DMS153 (cell line): ENCODE results near the gene ZNF532.
"Not testable (repeated sequence)": the region's sequence is repeated elsewhere in the genome, so short reads cannot be mapped to it uniquely, and the experiment has no call there.

Source experiments
- DNase-seq: peaks from one replicate; lab custom pipeline; 2025; lab: John Stamatoyannopoulos, UW

Gene ZNF532

GRCh38 chr18:58850786-58851469, 13.7 kb upstream of the ZNF532 start:
- DNase-seq, result no peak

- DNase-seq, result no peak
These were observed 12.8 kb upstream of the ZNF532 start for GRCh38 chr18:58851856-58852255.

- no peak for DNase-seq
These were observed 12.0 kb upstream of the ZNF532 start for GRCh38 chr18:58852629-58853028.

GRCh38 chr18:58853561-58853960, 11.1 kb upstream of the ZNF532 start:
- DNase-seq, result no peak

- DNase-seq, result not testable (repeated sequence)
These were observed 9.2 kb upstream of the ZNF532 start for GRCh38 chr18:58855521-58855920.

- DNase-seq, result no peak
These were observed 7.8 kb upstream of the ZNF532 start for GRCh38 chr18:58856881-58857280.

- DNase-seq, result no peak
These were observed 5.8 kb upstream of the ZNF532 start for GRCh38 chr18:58858591-58859468.

GRCh38 chr18:58859907-58860306, 4.8 kb upstream of the ZNF532 start:
- DNase-seq, result no peak

GRCh38 chr18:58860747-58861231, 3.9 kb upstream of the ZNF532 start:
- no peak for DNase-seq

GRCh38 chr18:58861353-58861752, 3.3 kb upstream of the ZNF532 start:
- DNase-seq, result no peak

- DNase-seq, result no peak
These were observed 2.8 kb upstream of the ZNF532 start for GRCh38 chr18:58861861-58862301.

- DNase-seq, result peak; percentile 31
These were observed 2.3 kb upstream of the ZNF532 start for GRCh38 chr18:58862356-58862755.

GRCh38 chr18:58862851-58863538, 1.7 kb upstream of the ZNF532 start:
- no peak for DNase-seq

GRCh38 chr18:58863539-58864145, 1.0 kb upstream of the ZNF532 start:
- no peak for DNase-seq

GRCh38 chr18:58865033-58865590, 435 bp downstream of the ZNF532 start:
- DNase-seq, result no peak

- DNase-seq, result no peak
These were observed 1.0 kb downstream of the ZNF532 start for GRCh38 chr18:58865701-58866065.

- no peak for DNase-seq
These were observed 1.5 kb downstream of the ZNF532 start for GRCh38 chr18:58866066-58866772.

- no peak for DNase-seq
These were observed 2.1 kb downstream of the ZNF532 start for GRCh38 chr18:58866773-58867150.

GRCh38 chr18:58867281-58867961, 2.7 kb downstream of the ZNF532 start:
- DNase-seq, result no peak

- DNase-seq, result no peak
These were observed 3.8 kb downstream of the ZNF532 start for GRCh38 chr18:58868440-58868839.

- DNase-seq, result no peak
These were observed 5.5 kb downstream of the ZNF532 start for GRCh38 chr18:58870130-58870529.
